Heart left ventricle (tissue), 16 donors: ENCODE data around the gene OLFM1. TPM values are rescaled to one million over a fixed set of nuclear protein-coding genes. Genes with fewer than 3 reads are reported as not detected.

ENCODE experiments used
- ATAC-seq, 4 donors: fragments of 200-7000 bp; cut with Tn5 transposase; one replicate each; pipeline ENCODE4 v1.9.1; 2020 to 2022; ENCODE audit warnings: moderate library complexity in 4 of 4, mild to moderate bottlenecking in 3 of 4, moderate number of reproducible peaks in 1 of 4
- DNase-seq, 5 donors: peaks; one replicate each; pipeline ENCODE4 v3.0.0-alpha.2; 2020
- H3K27ac ChIP-seq, 12 donors: fragments of 200-600 bp; sonication (generic) in 4 of 12; one replicate each; pipeline versions ENCODE4 v1.5.0 to v1.8.0; 2016 to 2022; ENCODE audit warnings: mild to moderate bottlenecking in 2 of 12
- H3K27me3 ChIP-seq, 9 donors: fragments of 200-600 bp; sonication (generic) in 2 of 9; one replicate each; pipeline versions ENCODE4 v1.5.1 to v1.8.0; 2016 to 2022; ENCODE audit warnings: mild to moderate bottlenecking in 3 of 9
- H3K36me3 ChIP-seq, 9 donors: fragments of 200-600 bp; sonication (generic) in 2 of 9; one replicate each; pipeline versions ENCODE4 v1.5.0 to v1.8.0; 2018 to 2022; ENCODE audit warnings: mild to moderate bottlenecking in 2 of 9
- H3K4me1 ChIP-seq, 12 donors: fragments of 200-600 bp; sonication (generic) in 4 of 12; one replicate each; pipeline versions ENCODE4 v1.5.0 to v1.8.0; 2016 to 2022; ENCODE audit warnings: mild to moderate bottlenecking in 3 of 12
- H3K4me3 ChIP-seq, 12 donors: fragments of 200-600 bp; sonication (generic) in 4 of 12; one replicate each; pipeline versions ENCODE4 v1.5.0 to v1.8.0; 2017 to 2022; ENCODE audit warnings: mild to moderate bottlenecking in 9 of 12, moderate library complexity in 4 of 12
- H3K9me3 ChIP-seq, 12 donors: fragments of 200-600 bp; sonication (generic) in 4 of 12; one replicate each; pipeline versions ENCODE4 v1.5.0 to v1.8.0; 2016 to 2022; ENCODE audit warnings: mild to moderate bottlenecking in 1 of 12
- CTCF ChIP-seq, 12 donors: fragments of 200-600 bp; sonication (generic) in 4 of 12; IDR thresholded peaks; one replicate each; pipeline versions ENCODE4 v1.5.0 to v1.8.0; 2018 to 2022; ENCODE audit warnings: antibody characterized with exemption in 12 of 12, mild to moderate bottlenecking in 5 of 12
- POLR2A ChIP-seq, 2 donors: fragments of 450-650 bp; IDR thresholded peaks; one replicate each; pipeline ENCODE4 v1.6.1; 2017; ENCODE audit warnings: antibody characterized with exemption in 2 of 2, mild to moderate bottlenecking in 2 of 2, moderate library complexity in 2 of 2
- WGBS, 4 donors: extraction: QIAGEN DNeasy Blood & Tissue Kit in 2 of 4; methylation state at CpG; one replicate each; pipeline versions ENCODE4 v1.1.5 to v1.1.7; 2013 to 2018; 5-methylcytosine and 5-hydroxymethylcytosine counted together
- intact Hi-C, 10 donors: fragments of 100-400 bp; cut with DNase I; formaldehyde crosslinking; loops; one replicate each; pipeline versions ENCODE4 v1.11.1 to v1.14.2; 2022
- polyA plus RNA-seq, 2 donors: library from polyadenylated mRNA; stranded (reverse); fragments of 200-250 nt; gene quantifications; one replicate each; pipeline ENCODE4 v1.2.3, GENCODE V29; 2013
- total RNA-seq, 9 donors: library from RNA; depleted of rRNA in 2 of 9; stranded (reverse); fragments of >200 nt in 2 of 9; fragmentation: NEBNext Ultra II Directional in 3 of 9; extraction: Animal tissue kit (Norgen Biotek cat#: 25700) in 3 of 9; gene quantifications; one replicate each; pipeline versions ENCODE4 v1.1.0 to v1.2.4, GENCODE V29; 2016 to 2023
- donor health status: ischemic (EF 13 %, LVEDD 7.1; RV severe dilation, severe dysfunction).
- donor health status: healthy with polysubstance abuse.
- donor health status: DM: no; HTN: yes; CAD: no.
- donor health status: DM: no; HTN: no; CAD: no.
- donor health status: ischemic (EF 25% LVEDD 6.9; RV normal size, moderate dysfunction).
- donor health status: ischemic (EF 25% LVEDD 5.7; RV mildly dilated, moderate dysfunction).
- donor health status: healthy.
- donor health status: DM: yes; HTN: yes; CAD: no.
- donor health status: ischemic (EF 35%, LVEDD 5.7; RV mildly dilated, moderate dysfunction).
- donor health status: nonischemic (EF 11% LVEDD 7.7; RV severe dilation, severe dysfunction).
- donor health status: DM: yes; HTN: yes; CAD: no.
- donor health status: PGD.
- donor health status: ischemic (EF 29% LVEDD 5.4; RV normal size, mild dysfunction).
- donor health status: nonischemic (EF 23%, LVEDD 6.1; RV moderate dilation, normal function).

The OLFM1 gene
- total and polyA plus RNA-seq, 11 donors, result 3.5 to 11.8 (median 8.1) TPM

GRCh38 chr9:135100725-135101410 is 13.4 kb downstream of the OLFM1 start:
- Histone ChIP-seq H3K4me1 (peaks cover 0 to 26% (median 7%) of the 10 kb centered on the region in 12 donors), H3K27ac (no peak overlapping the region), H3K4me3 (no peak overlapping the region), H3K36me3 (peaks cover 0 to 10% (median 0%) of the 10 kb centered on the region in 9 donors), H3K27me3 (peaks cover 0 to 10% (median 0%) of the 10 kb centered on the region in 9 donors), H3K9me3 (no peaks in the 10 kb centered on the region)
- intact Hi-C loops, result no loop called here
- DNase-seq (peak in 1 of 5 donors; percentile 27), ATAC-seq (no peak)
- TF ChIP-seq CTCF (IDR thresholded peaks at IDR 0.05) (no peak), POLR2A (IDR thresholded peaks at IDR 0.05) (no peak)
- WGBS, 4 donors, result 80 to 88% (median 83%) methylated on average over 8 to 10 of the region's 10 CpGs

- no peak for DNase-seq
- intact Hi-C loops, result no loop called here
- TF ChIP-seq CTCF (IDR thresholded peaks at IDR 0.05) (no peak), POLR2A (IDR thresholded peaks at IDR 0.05) (no peak)
Observed at GRCh38 chr9:135101486-135101885, 14.0 kb downstream of the OLFM1 start.

GRCh38 chr9:135101926-135102325 is 14.5 kb downstream of the OLFM1 start:
- Histone ChIP-seq H3K4me3 (no peak overlapping the region), H3K36me3 (peaks cover 0 to 10% (median 0%) of the 10 kb centered on the region in 9 donors), H3K9me3 (no peaks in the 10 kb centered on the region), H3K27me3 (peaks cover 0 to 20% (median 0%) of the 10 kb centered on the region in 9 donors), H3K27ac (no peak overlapping the region), H3K4me1 (peaks cover 0 to 28% (median 7%) of the 10 kb centered on the region in 12 donors)
- TF ChIP-seq POLR2A (IDR thresholded peaks at IDR 0.05) (no peak), CTCF (IDR thresholded peaks at IDR 0.05) (no peak)
- WGBS, 4 donors, result 91 to 94% (median 92%) methylated on average over 8 of the region's 8 CpGs
- intact Hi-C loops, result no loop called here
- DNase-seq (no peak), ATAC-seq (no peak)

More at GRCh38 chr9:135101486-135101885, 14.0 kb downstream of the OLFM1 start:
- peaks cover 0 to 28% (median 7%) of the 10 kb centered on the region in 12 donors for H3K4me1 ChIP-seq
- no peak overlapping the region for H3K4me3 ChIP-seq
- H3K27me3 ChIP-seq, result peaks cover 0 to 16% (median 0%) of the 10 kb centered on the region in 9 donors
- no peak for ATAC-seq
- WGBS, 4 donors, result 83 to 94% (median 87%) methylated on average over 11 of the region's 11 CpGs
- H3K36me3 ChIP-seq, result peaks cover 0 to 10% (median 0%) of the 10 kb centered on the region in 9 donors
- no peaks in the 10 kb centered on the region for H3K9me3 ChIP-seq
- no peak overlapping the region for H3K27ac ChIP-seq

GRCh38 chr9:135102331-135102730 is 14.9 kb downstream of the OLFM1 start:
- H3K4me3 ChIP-seq, result no peak overlapping the region
- intact Hi-C loops, result no loop called here
- H3K9me3 ChIP-seq, result no peaks in the 10 kb centered on the region
- H3K36me3 ChIP-seq, result peaks cover 0 to 10% (median 0%) of the 10 kb centered on the region in 9 donors
- DNase-seq (no peak), ATAC-seq (no peak)
- no peak overlapping the region for H3K27ac ChIP-seq
- WGBS, 4 donors, result 80 to 87% (median 84%) methylated on average over 8 to 12 of the region's 12 CpGs
- peaks cover 0 to 28% (median 7%) of the 10 kb centered on the region in 12 donors for H3K4me1 ChIP-seq
- no peak for TF ChIP-seq POLR2A (IDR thresholded peaks at IDR 0.05)
- TF ChIP-seq CTCF (IDR thresholded peaks at IDR 0.05), result no peak
- H3K27me3 ChIP-seq, result peaks cover 0 to 22% (median 0%) of the 10 kb centered on the region in 9 donors
